HEK293T (cell line): ENCODE results near the gene COA1.

Experiments used
- ARNT ChIP-seq: fragments of 450-650 bp; IDR thresholded peaks from 2 replicates; pipeline ENCODE4 v1.6.1; 2017; ENCODE audit warnings: mild to moderate bottlenecking
- BHLHE40 ChIP-seq: fragments of 450-650 bp; IDR thresholded peaks from 2 replicates; pipeline ENCODE4 v1.6.1; 2016; ENCODE audit warnings: mild to moderate bottlenecking, moderate library complexity, borderline replicate concordance
- CTBP1 ChIP-seq: fragments of 450-650 bp; IDR thresholded peaks from 2 replicates; pipeline ENCODE4 v1.6.1; 2016; ENCODE audit warnings: borderline replicate concordance
- ELF4 ChIP-seq: fragments of 450-650 bp; IDR thresholded peaks from 2 replicates; pipeline ENCODE4 v1.6.1; 2017; ENCODE audit warnings: antibody characterized with exemption
- FOXK2 ChIP-seq: fragments of 450-650 bp; IDR thresholded peaks from 2 replicates; pipeline ENCODE4 v1.6.1; 2016; ENCODE audit warnings: mild to moderate bottlenecking
- FOXM1 ChIP-seq: fragments of 450-650 bp; IDR thresholded peaks from 2 replicates; pipeline ENCODE4 v1.6.1; 2017; ENCODE audit warnings: mild to moderate bottlenecking, borderline replicate concordance
- HDGF ChIP-seq: fragments of 450-650 bp; IDR thresholded peaks from 2 replicates; pipeline ENCODE4 v1.6.1; 2017; ENCODE audit warnings: antibody characterized with exemption, borderline replicate concordance
- L3MBTL2 ChIP-seq: fragments of 450-650 bp; conservative IDR thresholded peaks from 2 replicates; pipeline ENCODE4 v1.6.1; 2016; ENCODE audit warnings: mild to moderate bottlenecking
- NFRKB ChIP-seq: fragments of 450-650 bp; IDR thresholded peaks from 2 replicates; pipeline ENCODE4 v1.6.1; 2016; ENCODE audit warnings: mild to moderate bottlenecking, moderate library complexity
- PKNOX1 ChIP-seq: fragments of 450-650 bp; IDR thresholded peaks from 2 replicates; pipeline ENCODE4 v1.6.1; 2016
- SP1 ChIP-seq: fragments of 450-650 bp; IDR thresholded peaks from 2 replicates; pipeline ENCODE4 v1.6.1; 2017
- TARDBP ChIP-seq: fragments of 450-650 bp; IDR thresholded peaks from 2 replicates; pipeline ENCODE4 v1.6.1; 2016
- ZNF384 ChIP-seq: fragments of 450-650 bp; IDR thresholded peaks from 2 replicates; pipeline ENCODE4 v1.6.1; 2016

- TF ChIP-seq HDGF (no peak), TARDBP (no peak), ZNF384 (no peak), ARNT (no peak), FOXM1 (no peak), L3MBTL2 (no peak), SP1 (no peak), FOXK2 (no peak), BHLHE40 (no peak), PKNOX1 (no peak), ELF4 (no peak), CTBP1 (no peak), NFRKB (no peak)
Measured at GRCh38 chr7:43760861-43761260, 31.5 kb upstream of the COA1 start.
